ENCODE data around the gene ZNF207.
A peak's percentile ranks its signal among the peaks of the same experiment; 100 is the strongest.
"Not testable (repeated sequence)": the region's sequence is repeated elsewhere in the genome, so short reads cannot be mapped to it uniquely, and the experiment has no call there.

The ZNF207 gene

GRCh38 chr17:32311028-32311536 is 38.9 kb upstream of the ZNF207 start:
- WGBS (ENCODE audit: insufficient coverage) = 86% methylated on average over 6 of the region's 9 CpGs
- CTCF ChIA-PET = interaction anchor here (0.9 to 3.0 kb wide), 3 partner anchors 13 to 58 kb away, joined by 3 to 8 read pairs (median 4); no protein-coding TSS in a partner anchor
- POLR2A ChIA-PET = no interaction called here

GRCh38 chr17:32314636-32315035 is 35.3 kb upstream of the ZNF207 start:
- Histone ChIP-seq H3K4me1 (ENCODE audit: control extremely low read depth in 1 of 4, control insufficient read depth in 4 of 4, insufficient read depth in 4 of 4, low read length in 3 of 4) (peaks cover 0 to 12% (median 8%) of the 10 kb centered on the region in 4 experiments), H3K27me3 (replicated peaks in 2 of 5; ENCODE audit: control insufficient read depth in 4 of 5, insufficient read depth in 5 of 5, low read length in 4 of 5) (peaks cover 0 to 2% (median 0%) of the 10 kb centered on the region in 5 experiments), H3K4me3 (ENCODE audit: control insufficient read depth in 1 of 7, extremely low read depth in 1 of 7, insufficient read depth in 4 of 7, low read depth in 2 of 7, low read length in 6 of 7) (no peak overlapping the region), H3K27ac (ENCODE audit: insufficient read depth in 1 of 2, low read depth in 1 of 2, low read length in 2 of 2, poor library complexity in 1 of 2, severe bottlenecking in 2 of 2) (no peak overlapping the region), H3K36me3 (ENCODE audit: control insufficient read depth in 4 of 4, insufficient read depth in 4 of 4, low read length in 3 of 4) (no peaks in the 10 kb centered on the region), H3K9me3 (ENCODE audit: control extremely low read depth in 1 of 5, control insufficient read depth in 4 of 5, insufficient read depth in 2 of 5, low read depth in 1 of 5, low read length in 4 of 5) (no peaks in the 10 kb centered on the region)
- WGBS (ENCODE audit: insufficient coverage) = 91% methylated on average over 6 of the region's 9 CpGs
- peak in 1 of 3 donors; percentile 40 for DNase-seq
- POLR2A ChIA-PET = no interaction called here
- CTCF ChIA-PET = interaction anchor here (2.1 kb wide), 1 partner anchor 26 kb away, joined by 7 read pairs; no protein-coding TSS in a partner anchor

More at GRCh38 chr17:32311028-32311536, 38.9 kb upstream of the ZNF207 start:
- peaks cover 0 to 12% (median 12%) of the 10 kb centered on the region in 4 experiments for H3K4me1 ChIP-seq (ENCODE audit: control extremely low read depth in 1 of 4, control insufficient read depth in 4 of 4, insufficient read depth in 4 of 4, low read length in 3 of 4)
- H3K4me3 ChIP-seq (ENCODE audit: control insufficient read depth in 1 of 7, extremely low read depth in 1 of 7, insufficient read depth in 4 of 7, low read depth in 2 of 7, low read length in 6 of 7) = no peak overlapping the region
- no peaks in the 10 kb centered on the region for H3K9me3 ChIP-seq (ENCODE audit: control extremely low read depth in 1 of 5, control insufficient read depth in 4 of 5, insufficient read depth in 2 of 5, low read depth in 1 of 5, low read length in 4 of 5)
- no peaks in the 10 kb centered on the region for H3K36me3 ChIP-seq (ENCODE audit: control insufficient read depth in 4 of 4, insufficient read depth in 4 of 4, low read length in 3 of 4)
- H3K27me3 ChIP-seq (replicated peaks in 2 of 5; ENCODE audit: control insufficient read depth in 4 of 5, insufficient read depth in 5 of 5, low read length in 4 of 5) = peaks cover 0 to 2% (median 0%) of the 10 kb centered on the region in 5 experiments
- no peak overlapping the region for H3K27ac ChIP-seq (ENCODE audit: insufficient read depth in 1 of 2, low read depth in 1 of 2, low read length in 2 of 2, poor library complexity in 1 of 2, severe bottlenecking in 2 of 2)
- no peak for DNase-seq

- Histone ChIP-seq H3K4me3 (ENCODE audit: control insufficient read depth in 1 of 7, extremely low read depth in 1 of 7, insufficient read depth in 4 of 7, low read depth in 2 of 7, low read length in 6 of 7) (no peak overlapping the region), H3K9me3 (ENCODE audit: control extremely low read depth in 1 of 5, control insufficient read depth in 4 of 5, insufficient read depth in 2 of 5, low read depth in 1 of 5, low read length in 4 of 5) (no peaks in the 10 kb centered on the region), H3K27ac (ENCODE audit: insufficient read depth in 1 of 2, low read depth in 1 of 2, low read length in 2 of 2, poor library complexity in 1 of 2, severe bottlenecking in 2 of 2) (no peak overlapping the region), H3K36me3 (ENCODE audit: control insufficient read depth in 4 of 4, insufficient read depth in 4 of 4, low read length in 3 of 4) (no peaks in the 10 kb centered on the region), H3K4me1 (ENCODE audit: control extremely low read depth in 1 of 4, control insufficient read depth in 4 of 4, insufficient read depth in 4 of 4, low read length in 3 of 4) (peaks cover 0 to 12% (median 8%) of the 10 kb centered on the region in 4 experiments), H3K27me3 (replicated peaks in 2 of 5; ENCODE audit: control insufficient read depth in 4 of 5, insufficient read depth in 5 of 5, low read length in 4 of 5) (peaks cover 0 to 2% (median 0%) of the 10 kb centered on the region in 5 experiments)
- POLR2A ChIA-PET = no interaction called here
- CTCF ChIA-PET = interaction anchor here (1.0 to 2.1 kb wide), 5 partner anchors 11 to 62 kb away, joined by 3 to 7 read pairs (median 5); no protein-coding TSS in a partner anchor
- WGBS (ENCODE audit: insufficient coverage) = 100% methylated on average over 5 of the region's 8 CpGs
- DNase-seq = no peak
These were observed 34.8 kb upstream of the ZNF207 start for GRCh38 chr17:32315171-32315570.

GRCh38 chr17:32316653-32317052 is 33.3 kb upstream of the ZNF207 start:
- ChIA-PET CTCF (interaction anchor here (0.6 to 2.1 kb wide), 8 partner anchors 22 to 329 kb away, joined by 3 to 7 read pairs (median 4); no protein-coding TSS in a partner anchor), POLR2A (interaction anchor here (0.6 kb wide), 1 partner anchor 31 kb away, joined by 3 read pairs; no protein-coding TSS in a partner anchor)
- DNase-seq; H3K27me3 ChIP-seq (replicated peaks in 2 of 5; ENCODE audit: control insufficient read depth in 4 of 5, insufficient read depth in 5 of 5, low read length in 4 of 5); H3K9me3 ChIP-seq (ENCODE audit: control extremely low read depth in 1 of 5, control insufficient read depth in 4 of 5, insufficient read depth in 2 of 5, low read depth in 1 of 5, low read length in 4 of 5); H3K27ac ChIP-seq (ENCODE audit: insufficient read depth in 1 of 2, low read depth in 1 of 2, low read length in 2 of 2, poor library complexity in 1 of 2, severe bottlenecking in 2 of 2); H3K36me3 ChIP-seq (ENCODE audit: control insufficient read depth in 4 of 4, insufficient read depth in 4 of 4, low read length in 3 of 4); H3K4me3 ChIP-seq (ENCODE audit: control insufficient read depth in 1 of 7, extremely low read depth in 1 of 7, insufficient read depth in 4 of 7, low read depth in 2 of 7, low read length in 6 of 7): not testable (repeated sequence)
- WGBS (ENCODE audit: insufficient coverage) = 96% methylated on average over 4 of the region's 5 CpGs
- peaks cover 0 to 12% (median 8%) of the 10 kb centered on the region in 4 experiments for H3K4me1 ChIP-seq (ENCODE audit: control extremely low read depth in 1 of 4, control insufficient read depth in 4 of 4, insufficient read depth in 4 of 4, low read length in 3 of 4)

- Histone ChIP-seq H3K9me3 (ENCODE audit: control extremely low read depth in 1 of 5, control insufficient read depth in 4 of 5, insufficient read depth in 2 of 5, low read depth in 1 of 5, low read length in 4 of 5) (no peaks in the 10 kb centered on the region), H3K27me3 (replicated peaks in 2 of 5; ENCODE audit: control insufficient read depth in 4 of 5, insufficient read depth in 5 of 5, low read length in 4 of 5) (peaks cover 0 to 2% (median 0%) of the 10 kb centered on the region in 5 experiments), H3K4me1 (ENCODE audit: control extremely low read depth in 1 of 4, control insufficient read depth in 4 of 4, insufficient read depth in 4 of 4, low read length in 3 of 4) (peaks cover 0 to 12% (median 8%) of the 10 kb centered on the region in 4 experiments), H3K4me3 (ENCODE audit: control insufficient read depth in 1 of 7, extremely low read depth in 1 of 7, insufficient read depth in 4 of 7, low read depth in 2 of 7, low read length in 6 of 7) (no peak overlapping the region), H3K36me3 (ENCODE audit: control insufficient read depth in 4 of 4, insufficient read depth in 4 of 4, low read length in 3 of 4) (no peaks in the 10 kb centered on the region), H3K27ac (ENCODE audit: insufficient read depth in 1 of 2, low read depth in 1 of 2, low read length in 2 of 2, poor library complexity in 1 of 2, severe bottlenecking in 2 of 2) (no peak overlapping the region)
- 88% methylated on average over 4 of the region's 4 CpGs for WGBS (ENCODE audit: insufficient coverage)
- no peak for DNase-seq
- POLR2A ChIA-PET = no interaction called here
- CTCF ChIA-PET = interaction anchor here (1.0 to 3.2 kb wide), 4 partner anchors 13 to 115 kb away, joined by 3 to 15 read pairs (median 4); no protein-coding TSS in a partner anchor
These were observed 32.6 kb upstream of the ZNF207 start for GRCh38 chr17:32317353-32317752.

GRCh38 chr17:32318071-32318470 is 31.9 kb upstream of the ZNF207 start:
- Histone ChIP-seq H3K27ac (ENCODE audit: insufficient read depth in 1 of 2, low read depth in 1 of 2, low read length in 2 of 2, poor library complexity in 1 of 2, severe bottlenecking in 2 of 2) (no peak overlapping the region), H3K4me3 (ENCODE audit: control insufficient read depth in 1 of 7, extremely low read depth in 1 of 7, insufficient read depth in 4 of 7, low read depth in 2 of 7, low read length in 6 of 7) (peak overlapping the region in 1 of 7 experiments; percentile 23), H3K4me1 (ENCODE audit: control extremely low read depth in 1 of 4, control insufficient read depth in 4 of 4, insufficient read depth in 4 of 4, low read length in 3 of 4) (peaks cover 0 to 12% (median 9%) of the 10 kb centered on the region in 4 experiments), H3K27me3 (replicated peaks in 2 of 5; ENCODE audit: control insufficient read depth in 4 of 5, insufficient read depth in 5 of 5, low read length in 4 of 5) (peaks cover 0 to 2% (median 0%) of the 10 kb centered on the region in 5 experiments), H3K36me3 (ENCODE audit: control insufficient read depth in 4 of 4, insufficient read depth in 4 of 4, low read length in 3 of 4) (no peaks in the 10 kb centered on the region), H3K9me3 (ENCODE audit: control extremely low read depth in 1 of 5, control insufficient read depth in 4 of 5, insufficient read depth in 2 of 5, low read depth in 1 of 5, low read length in 4 of 5) (no peaks in the 10 kb centered on the region)
- no peak for DNase-seq
- WGBS (ENCODE audit: insufficient coverage) = 100% methylated on average over 1 of the region's 8 CpGs
- POLR2A ChIA-PET = interaction anchor here (0.6 kb wide), 1 partner anchor 9 kb away, joined by 6 read pairs; no protein-coding TSS in a partner anchor
- CTCF ChIA-PET = interaction anchor here (1.0 to 3.9 kb wide), 12 partner anchors 12 to 116 kb away, joined by 3 to 41 read pairs (median 6); no protein-coding TSS in a partner anchor

GRCh38 chr17:32319548-32319905 is 30.4 kb upstream of the ZNF207 start:
- Histone ChIP-seq H3K4me3 (ENCODE audit: control insufficient read depth in 1 of 7, extremely low read depth in 1 of 7, insufficient read depth in 4 of 7, low read depth in 2 of 7, low read length in 6 of 7) (peak overlapping the region in 2 of 7 experiments; percentile 36 to 59), H3K4me1 (ENCODE audit: control extremely low read depth in 1 of 4, control insufficient read depth in 4 of 4, insufficient read depth in 4 of 4, low read length in 3 of 4) (peaks cover 0 to 26% (median 20%) of the 10 kb centered on the region in 4 experiments), H3K9me3 (ENCODE audit: control extremely low read depth in 1 of 5, control insufficient read depth in 4 of 5, insufficient read depth in 2 of 5, low read depth in 1 of 5, low read length in 4 of 5) (no peaks in the 10 kb centered on the region), H3K27ac (ENCODE audit: insufficient read depth in 1 of 2, low read depth in 1 of 2, low read length in 2 of 2, poor library complexity in 1 of 2, severe bottlenecking in 2 of 2) (no peak overlapping the region), H3K36me3 (ENCODE audit: control insufficient read depth in 4 of 4, insufficient read depth in 4 of 4, low read length in 3 of 4) (no peaks in the 10 kb centered on the region), H3K27me3 (replicated peaks in 2 of 5; ENCODE audit: control insufficient read depth in 4 of 5, insufficient read depth in 5 of 5, low read length in 4 of 5) (peaks cover 0 to 2% (median 0%) of the 10 kb centered on the region in 5 experiments)
- DNase-seq = peak; percentile 82 to 88 (median 87)
- ChIA-PET POLR2A (interaction anchor here (0.6 to 1.0 kb wide), 4 partner anchors 29 to 72 kb away, joined by 3 to 5 read pairs (median 4); no protein-coding TSS in a partner anchor), CTCF (interaction anchor here (0.7 to 3.9 kb wide), 25 partner anchors 11 to 130 kb away, joined by 3 to 41 read pairs (median 4); no protein-coding TSS in a partner anchor)
- WGBS (ENCODE audit: insufficient coverage) = 89% methylated on average over 1 of the region's 5 CpGs
